Peyer's patch (tissue), 4 donors: Measurements from ENCODE around the gene H6PD.

Experiments used
- POLR2A ChIP-seq, 2 donors: fragments of 450-650 bp; IDR thresholded peaks; one replicate each; pipeline ENCODE4 v1.5.1; 2017; ENCODE audit warnings: antibody characterized with exemption in 2 of 2, mild to moderate bottlenecking in 2 of 2, moderate library complexity in 2 of 2
- TF ChIP-seq, protein P1 (sequence below), 6 experiments: fragments of 450-650 bp in 4 of 6; fragments of 200-600 bp in 2 of 6; sonication (generic) in 1 of 6; IDR thresholded peaks; one replicate each; pipeline ENCODE4 v1.5.1; 2017 to 2019; ENCODE audit warnings: antibody characterized with exemption in 6 of 6, mild to moderate bottlenecking in 3 of 6, moderate library complexity in 1 of 6

DNA sequence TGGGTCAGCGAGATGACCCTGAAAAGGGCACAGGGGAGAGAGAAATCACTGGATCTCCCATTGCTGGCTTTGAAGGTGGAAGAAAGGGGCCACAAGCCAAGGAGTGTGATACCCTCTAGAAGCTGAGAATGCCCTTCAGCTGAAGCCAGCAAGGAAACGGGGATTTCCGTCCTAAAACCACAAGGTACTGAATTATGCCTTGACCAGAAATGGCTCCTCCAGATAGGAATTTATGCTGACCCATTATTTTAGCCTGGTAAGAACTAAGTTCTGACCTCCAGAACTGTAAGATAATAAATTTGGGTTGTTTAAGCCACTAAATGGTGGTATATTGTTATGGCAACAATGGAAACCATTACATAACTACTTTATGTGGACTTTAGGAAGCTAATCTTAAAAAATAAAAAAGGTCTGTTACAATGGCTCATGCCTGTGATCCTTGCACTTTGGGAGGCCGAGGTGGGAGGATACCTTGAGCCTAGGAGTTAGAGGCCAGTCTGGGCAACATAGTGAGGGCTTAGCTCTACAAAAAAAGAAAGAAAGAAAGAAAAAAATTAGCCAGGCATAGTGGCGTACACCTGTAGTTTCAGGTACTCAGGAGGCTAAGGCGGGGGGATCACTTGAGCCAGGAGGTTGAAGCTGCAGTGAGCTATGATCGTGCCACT lies 3.6 kb upstream of the H6PD start:
- TF ChIP-seq, protein P1, sequence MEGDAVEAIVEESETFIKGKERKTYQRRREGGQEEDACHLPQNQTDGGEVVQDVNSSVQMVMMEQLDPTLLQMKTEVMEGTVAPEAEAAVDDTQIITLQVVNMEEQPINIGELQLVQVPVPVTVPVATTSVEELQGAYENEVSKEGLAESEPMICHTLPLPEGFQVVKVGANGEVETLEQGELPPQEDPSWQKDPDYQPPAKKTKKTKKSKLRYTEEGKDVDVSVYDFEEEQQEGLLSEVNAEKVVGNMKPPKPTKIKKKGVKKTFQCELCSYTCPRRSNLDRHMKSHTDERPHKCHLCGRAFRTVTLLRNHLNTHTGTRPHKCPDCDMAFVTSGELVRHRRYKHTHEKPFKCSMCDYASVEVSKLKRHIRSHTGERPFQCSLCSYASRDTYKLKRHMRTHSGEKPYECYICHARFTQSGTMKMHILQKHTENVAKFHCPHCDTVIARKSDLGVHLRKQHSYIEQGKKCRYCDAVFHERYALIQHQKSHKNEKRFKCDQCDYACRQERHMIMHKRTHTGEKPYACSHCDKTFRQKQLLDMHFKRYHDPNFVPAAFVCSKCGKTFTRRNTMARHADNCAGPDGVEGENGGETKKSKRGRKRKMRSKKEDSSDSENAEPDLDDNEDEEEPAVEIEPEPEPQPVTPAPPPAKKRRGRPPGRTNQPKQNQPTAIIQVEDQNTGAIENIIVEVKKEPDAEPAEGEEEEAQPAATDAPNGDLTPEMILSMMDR (IDR thresholded peaks at IDR 0.05): no peak
- TF ChIP-seq POLR2A (IDR thresholded peaks at IDR 0.05): no peak
